Progenitor cell of endocrine pancreas (in vitro differentiated cells): ENCODE data around the gene TRHDE. TPM values are rescaled to one million over a fixed set of nuclear protein-coding genes. Genes with fewer than 3 reads are reported as not detected.

ENCODE experiments used
- DNase-seq: peaks from one replicate; pipeline ENCODE4 v3.0.0; 2021; ENCODE audit warnings: low spot score; ENCODE audit not compliant: unreplicated experiment
- H3K27ac Mint-ChIP-seq: 2 replicates; pipeline ENCODE4 v1.8.0; 2021; ENCODE audit warnings: mild to moderate bottlenecking, moderate library complexity, mixed read lengths
- H3K27me3 Mint-ChIP-seq: 2 replicates; pipeline ENCODE4 v1.8.0; 2021; ENCODE audit warnings: mixed read lengths
- H3K36me3 Mint-ChIP-seq: 2 replicates; pipeline ENCODE4 v1.8.0; 2022; ENCODE audit warnings: mixed read lengths; ENCODE audit not compliant: insufficient read depth
- H3K4me1 Mint-ChIP-seq: 2 replicates; pipeline ENCODE4 v1.8.0; 2021; ENCODE audit warnings: low read depth, mixed read lengths
- H3K4me3 Mint-ChIP-seq: 2 replicates; pipeline ENCODE4 v1.8.0; 2021; ENCODE audit warnings: low read depth, mild to moderate bottlenecking, moderate library complexity, mixed read lengths
- H3K9me3 Mint-ChIP-seq: 2 replicates; pipeline ENCODE4 v1.8.0; 2021; ENCODE audit warnings: low read depth, mixed read lengths
- CTCF ChIP-seq: fragments of 200-600 bp; sonication (generic); IDR thresholded peaks from one replicate; pipeline ENCODE4 v1.5.0; 2021; ENCODE audit warnings: antibody characterized with exemption, mild to moderate bottlenecking; ENCODE audit not compliant: unreplicated experiment
- total RNA-seq: library from RNA; stranded (reverse); gene quantifications from 2 replicates; pipeline ENCODE4 v1.2.1, GENCODE V29; 2021

The TRHDE gene
- total RNA-seq, 1 donor from 2014 or later: 2.7 TPM

- Mint-ChIP-seq H3K27me3 (no peaks in the 10 kb centered on the region), H3K27ac (no peak overlapping the region), H3K9me3 (peaks cover 18% of the 10 kb centered on the region), H3K4me3 (no peak overlapping the region), H3K4me1 (no peaks in the 10 kb centered on the region), H3K36me3 (peaks cover 4% of the 10 kb centered on the region)
- no peak for TF ChIP-seq CTCF
- no peak for DNase-seq
Measured at GRCh38 chr12:72453066-72453465, 180.9 kb downstream of the TRHDE start.

GRCh38 chr12:72453550-72453949 lies 181.4 kb downstream of the TRHDE start:
- DNase-seq: no peak
- Mint-ChIP-seq H3K27ac (no peak overlapping the region), H3K36me3 (peaks cover 4% of the 10 kb centered on the region), H3K27me3 (no peaks in the 10 kb centered on the region), H3K4me1 (no peaks in the 10 kb centered on the region), H3K9me3 (peaks cover 18% of the 10 kb centered on the region), H3K4me3 (no peak overlapping the region)
- TF ChIP-seq CTCF: no peak

GRCh38 chr12:72464471-72464870 lies 192.3 kb downstream of the TRHDE start:
- H3K36me3 Mint-ChIP-seq: no peaks in the 10 kb centered on the region
- H3K9me3 Mint-ChIP-seq: no peaks in the 10 kb centered on the region
- TF ChIP-seq CTCF: no peak
- no peak overlapping the region for H3K4me3 Mint-ChIP-seq
- peaks cover 6% of the 10 kb centered on the region for H3K4me1 Mint-ChIP-seq
- no peak for DNase-seq
- no peak overlapping the region for H3K27ac Mint-ChIP-seq
- H3K27me3 Mint-ChIP-seq: no peaks in the 10 kb centered on the region

GRCh38 chr12:72465155-72465554 lies 193.0 kb downstream of the TRHDE start:
- Mint-ChIP-seq H3K36me3 (no peaks in the 10 kb centered on the region), H3K9me3 (no peaks in the 10 kb centered on the region), H3K4me3 (no peak overlapping the region), H3K27me3 (no peaks in the 10 kb centered on the region), H3K27ac (no peak overlapping the region), H3K4me1 (peaks cover 8% of the 10 kb centered on the region)
- no peak for TF ChIP-seq CTCF
- DNase-seq: no peak

GRCh38 chr12:72465940-72466630 lies 193.9 kb downstream of the TRHDE start:
- Mint-ChIP-seq H3K4me3 (no peak overlapping the region), H3K4me1 (peaks cover 13% of the 10 kb centered on the region), H3K36me3 (no peaks in the 10 kb centered on the region), H3K9me3 (no peaks in the 10 kb centered on the region), H3K27me3 (no peaks in the 10 kb centered on the region), H3K27ac (no peak overlapping the region)
- TF ChIP-seq CTCF: no peak
- DNase-seq: no peak
